KG1 (cell line): ENCODE measurements around the gene NCAN.

Source experiments
- DNase-seq: peaks from one replicate; lab custom pipeline; 2025; lab: John Stamatoyannopoulos, UW

NCAN gene

GRCh38 chr19:19294914-19295313 lies 83.2 kb downstream of the NCAN start:
- DNase-seq, result no peak

DNA sequence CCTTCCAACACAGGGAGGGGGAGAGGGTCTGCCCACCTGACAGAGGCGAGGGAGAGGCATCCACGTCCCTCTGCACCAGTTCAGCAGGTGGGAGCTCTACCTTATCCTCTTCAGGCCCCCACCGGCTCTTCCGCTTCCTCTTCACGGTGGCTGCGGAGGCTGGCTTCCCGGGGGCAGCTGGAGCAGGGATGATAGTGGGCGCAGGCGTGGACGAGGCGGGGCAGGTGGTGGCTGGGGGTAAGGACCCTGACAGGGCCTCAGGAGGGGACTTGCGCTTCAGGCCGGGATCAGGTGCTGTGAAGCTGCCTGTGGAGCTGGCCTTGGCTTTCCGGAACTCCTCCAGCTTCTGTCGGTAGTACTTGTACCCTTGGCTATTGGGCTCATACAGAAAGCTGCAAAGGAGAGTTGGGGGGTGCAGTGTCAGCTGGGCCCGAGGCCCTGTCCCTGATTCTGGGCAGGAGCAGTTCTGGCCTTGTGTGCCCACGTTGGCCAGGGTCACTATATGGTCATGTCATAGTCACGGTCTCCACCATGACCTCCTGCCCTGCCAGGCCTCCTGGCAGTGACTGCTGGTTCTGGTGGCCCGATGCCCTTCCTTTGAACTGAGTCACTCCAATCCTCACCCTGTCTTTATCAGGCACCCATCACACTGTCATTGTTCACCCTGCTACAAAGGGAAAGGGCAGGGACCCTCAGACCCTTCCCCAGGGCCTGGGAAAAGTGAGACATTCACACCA lies 85.4 kb downstream of the NCAN start:
- no peak for DNase-seq

GRCh38 chr19:19297759-19298158 lies 86.0 kb downstream of the NCAN start:
- no peak for DNase-seq

GRCh38 chr19:19300613-19301012 lies 88.9 kb downstream of the NCAN start:
- DNase-seq, result no peak
